K562 (cell line): ENCODE results near the gene ANAPC2. TPM values are rescaled to one million over a fixed set of nuclear protein-coding genes. Genes with fewer than 3 reads are reported as not detected.

Experiments used
- ATAC-seq: fragments of 200-7000 bp; cut with Tn5 transposase; 3 replicates; pipeline ENCODE4 v1.9.1; 2020; ENCODE audit warnings: moderate library complexity
- BruUV-seq: library from RNA; stranded (reverse); fragments of 400-500 nt; replicated peaks from 2 replicates; lab custom pipeline; 2021; lab: Mats Ljungman, UMichigan
- CTCF ChIA-PET: fragments of 300-600 bp; formaldehyde crosslinking; extraction: SDS; loops from one replicate; lab custom pipeline; 2021; ENCODE audit warnings: low intra/inter-chr PET ratio; lab: Yijun Ruan, JAX
- POLR2A ChIA-PET: fragments of 300-600, 350-650 bp; sonication (Branson Sonifier 250); formaldehyde crosslinking; extraction: SDS; loops from one replicate; lab custom pipeline; 2021; ENCODE audit warnings: antibody characterized with exemption, inconsistent platforms; lab: Yijun Ruan, JAX
- DNase-seq, 4 experiments: peaks; one replicate each; pipeline versions ENCODE4 v3.0.0 to v3.0.0-alpha.2; 2011 to 2018; ENCODE audit warnings: low spot score in 3 of 4, mixed read lengths in 3 of 4; ENCODE audit errors: extremely low read depth in 1 of 4
- FAIRE-seq: peaks from 2 replicates; lab custom pipeline; 2011; peaks lifted over from hg19 to GRCh38; lab: Jason Lieb, UNC
- H2AFZ ChIP-seq: 2 replicates; pipeline ENCODE4 v1.6.0; 2011; ENCODE audit warnings: low read depth, low read length, control low read depth, inconsistent platforms
- H3K27ac ChIP-seq: fragments of 200-600 bp; 3 replicates; pipeline ENCODE4 v1.8.0; 2011; ENCODE audit warnings: low read depth, mild to moderate bottlenecking, control low read depth, inconsistent platforms, low read length, moderate library complexity, mixed read lengths; ENCODE audit errors: extremely low read depth
- H3K27me3 ChIP-seq, 2 experiments: fragments of 300-600 bp in 1 of 2; 2 replicates in 1 of 2; 3 replicates in 1 of 2; pipeline versions ENCODE4 v1.6.0 to v1.8.0; 2011; ENCODE audit warnings: inconsistent platforms in 2 of 2, low read length in 2 of 2, mild to moderate bottlenecking in 1 of 2, mixed read lengths in 1 of 2, moderate library complexity in 1 of 2; ENCODE audit not compliant: control insufficient read depth in 2 of 2, insufficient read depth in 2 of 2
- H3K36me3 ChIP-seq: fragments of 300-600 bp; 3 replicates; pipeline ENCODE4 v1.8.0; 2011; ENCODE audit warnings: mild to moderate bottlenecking, low read length, inconsistent platforms; ENCODE audit not compliant: control insufficient read depth, insufficient read depth
- H3K4me1 ChIP-seq, 2 experiments: fragments of 200-600 bp in 1 of 2; replicated peaks in 1 of 2; 2 replicates in 1 of 2; 3 replicates in 1 of 2; pipeline versions ENCODE4 v1.5.1 to v1.8.0; 2011; ENCODE audit warnings: inconsistent platforms in 2 of 2, low read length in 2 of 2, mild to moderate bottlenecking in 1 of 2, mixed read lengths in 1 of 2, moderate library complexity in 1 of 2; ENCODE audit not compliant: control insufficient read depth in 2 of 2, insufficient read depth in 2 of 2
- H3K4me2 ChIP-seq: 2 replicates; pipeline ENCODE4 v1.6.1; 2011; ENCODE audit warnings: low read length, control low read depth, inconsistent platforms, mixed read lengths; ENCODE audit not compliant: insufficient read depth
- H3K4me3 ChIP-seq: fragments of 200-600 bp; sonication (generic), shearing (Covaris generic); 2 replicates; pipeline ENCODE4 v1.5.1; 2016; ENCODE audit warnings: control low read depth, inconsistent platforms
- H3K79me2 ChIP-seq: fragments of 200-600 bp; 3 replicates; pipeline ENCODE4 v1.8.0; 2011; ENCODE audit warnings: low read length, inconsistent platforms; ENCODE audit not compliant: control insufficient read depth, insufficient read depth
- H3K9ac ChIP-seq, 2 experiments: 2 replicates each; pipeline versions ENCODE4 v1.6.0 to v1.6.1; 2011; ENCODE audit warnings: low read depth in 2 of 2, low read length in 2 of 2, control low read depth in 1 of 2, inconsistent platforms in 1 of 2, mild to moderate bottlenecking in 1 of 2, mixed read lengths in 1 of 2; ENCODE audit not compliant: insufficient read depth in 1 of 2
- H3K9me1 ChIP-seq: one replicate; pipeline ENCODE4 v1.6.0; 2011; ENCODE audit warnings: inconsistent platforms, mild to moderate bottlenecking, low read length, moderate library complexity; ENCODE audit not compliant: control insufficient read depth, insufficient read depth
- H3K9me3 ChIP-seq: replicated peaks from 2 replicates; pipeline ENCODE4 v1.5.1; 2011; ENCODE audit warnings: low read depth, low read length, inconsistent platforms; ENCODE audit not compliant: control insufficient read depth, insufficient read depth
- H4K20me1 ChIP-seq: replicated peaks from 2 replicates; pipeline ENCODE4 v1.6.1; 2011; ENCODE audit warnings: low read length, inconsistent platforms, mixed read lengths; ENCODE audit not compliant: control insufficient read depth, insufficient read depth
- E2F8 ChIP-seq: fragments of 450-650 bp; IDR thresholded peaks from 2 replicates; pipeline ENCODE4 v1.7.1; 2018; ENCODE audit warnings: mild to moderate bottlenecking, low read depth; ENCODE audit not compliant: partially characterized antibody
- KAT2B ChIP-seq: IDR thresholded peaks from one replicate; pipeline ENCODE4 v1.6.1; 2012; ENCODE audit warnings: low read depth, mild to moderate bottlenecking, control low read depth, inconsistent platforms, low read length, moderate library complexity
- ZNF217 ChIP-seq: sonication (generic); formaldehyde crosslinking; IDR thresholded peaks from 2 replicates; pipeline ENCODE4 v1.8.0; 2022; ENCODE audit warnings: mild to moderate bottlenecking, missing genetic modification reagents
- WGBS: fragments of 100-300 bp; shearing (Covaris generic); methylation state at CpG from one replicate; pipeline ENCODE4 v1.1.6; 2016; ENCODE audit warnings: low coverage, mixed read lengths; ENCODE audit not compliant: insufficient coverage; ENCODE audit errors: missing lambda C conversion rate; 5-methylcytosine and 5-hydroxymethylcytosine counted together
- in situ Hi-C: fragments of 300-500 bp; cut with MboI; formaldehyde crosslinking; loops from 4 replicates; pipeline ENCODE4 v1.15.0; 2018; ENCODE audit warnings: inconsistent platforms, mixed read lengths
- intact Hi-C: fragments of 100-400 bp; cut with micrococcal nuclease; formaldehyde crosslinking; loops from 2 replicates; pipeline ENCODE4 v1.14.2; 2022
- polyA plus RNA-seq, 8 experiments: library from polyadenylated mRNA; depleted of rRNA in 4 of 8; stranded (reverse) in 5 of 8; unstranded in 3 of 8; fragments of >200 nt; fragmentation: Nextera tagmentation in 2 of 8; fragmentation: Illumina TruSeq in 1 of 8; extraction: Ambion mirVana in 2 of 8; extraction: Trizol in 1 of 8; gene quantifications; 2 replicates each; pipeline versions ENCODE4 v1.2.1 to v1.2.3, GENCODE V29; 2011 to 2014; ENCODE audit warnings: inconsistent platforms in 1 of 8, missing spikeins in 1 of 8
- total RNA-seq, 7 experiments: library from RNA; depleted of rRNA in 6 of 7; stranded (reverse); fragments of >200 nt in 6 of 7; fragmentation: Illumina TruSeq in 2 of 7; extraction: Trizol in 2 of 7; gene quantifications; 2 replicates each; pipeline versions ENCODE4 v1.2.1 to v1.2.3, GENCODE V29; 2011 to 2021; ENCODE audit warnings: low replicate concordance in 1 of 7

The ANAPC2 gene
- total and polyA plus RNA-seq, 9 of the 15 experiments (the other 6 are each of a cell fraction or from before 2014, with no cell fraction given): 0.11 to 56.5 (median 17.1) TPM; not detected in 1

GRCh38 chr9:137234758-137235423 lies 46.5 kb upstream of the ANAPC2 start:
- FAIRE-seq: no peak
- POLR2A ChIA-PET: interaction anchor here (0.7 kb wide), 1 partner anchor 46 kb away, joined by 3 read pairs; no protein-coding TSS in a partner anchor
- H3K27me3 ChIP-seq: no peaks in the 10 kb centered on the region
- CTCF ChIA-PET: interaction anchor here (1.6 kb wide), 1 partner anchor 46 kb away, joined by 11 read pairs; no protein-coding TSS in a partner anchor
- H3K4me3 ChIP-seq: no peak overlapping the region
- H3K9me1 ChIP-seq: peaks cover 4% of the 10 kb centered on the region
- H3K36me3 ChIP-seq: peaks cover 4% of the 10 kb centered on the region; the same call in 1 of the 3 replicates
- H2AFZ ChIP-seq: no peak overlapping the region
- in situ Hi-C loops: loop anchor here (25.0 kb wide), 1 partner anchor 448 kb away; the partner anchor contains the start of genes CCDC183 and TMEM141
- H4K20me1 ChIP-seq: no peaks in the 10 kb centered on the region
- DNase-seq: no peak
- H3K4me1 ChIP-seq: peaks cover 16 to 99% of the 10 kb centered on the region in 2 experiments
- no peaks in the 10 kb centered on the region for H3K9me3 ChIP-seq
- BruUV-seq: no TSS peak
- TF ChIP-seq KAT2B: no peak
- TF ChIP-seq ZNF217: no peak
- TF ChIP-seq, all 486 proteins: peak for 0
- H3K79me2 ChIP-seq: peaks cover 21% of the 10 kb centered on the region
- H3K4me2 ChIP-seq: no peak overlapping the region
- intact Hi-C loops: no loop called here
- 79% methylated on average over 16 of the region's 18 CpGs for WGBS
- ATAC-seq: no peak
- H3K9ac ChIP-seq: peak overlapping the region in 1 of 2 experiments; percentile 73; a peak in 2 of 4 replicates
- no peak overlapping the region for H3K27ac ChIP-seq

- POLR2A ChIA-PET: interaction anchor here (0.7 kb wide), 1 partner anchor 45 kb away, joined by 3 read pairs; no protein-coding TSS in a partner anchor
- CTCF ChIA-PET: no interaction called here
- TF ChIP-seq E2F8: no peak
These were observed 45.8 kb upstream of the ANAPC2 start for GRCh38 chr9:137234055-137234697.

More at GRCh38 chr9:137234055-137234697, 45.8 kb upstream of the ANAPC2 start:
- Histone ChIP-seq H3K9ac (peak overlapping the region in 1 of 2 experiments; percentile 76; a peak in 2 of 4 replicates), H3K79me2 (peaks cover 14% of the 10 kb centered on the region), H3K9me1 (peaks cover 4% of the 10 kb centered on the region), H3K4me1 (peaks cover 16 to 100% of the 10 kb centered on the region in 2 experiments), H2AFZ (no peak overlapping the region), H3K4me2 (no peak overlapping the region), H3K9me3 (no peaks in the 10 kb centered on the region), H3K27ac (no peak overlapping the region), H4K20me1 (no peaks in the 10 kb centered on the region), H3K36me3 (peaks cover 4% of the 10 kb centered on the region; the same call in 1 of the 3 replicates), H3K4me3 (no peak overlapping the region), H3K27me3 (no peaks in the 10 kb centered on the region)
- no peak for ATAC-seq
- in situ Hi-C loops (loop anchor here (25.0 kb wide), 1 partner anchor 447 kb away; the partner anchor contains the start of genes CCDC183 and TMEM141), intact Hi-C loops (no loop called here)
- peak in 3 of 4 experiments; percentile 26 to 35 (median 28) for DNase-seq
- WGBS: 57% methylated on average over 23 of the region's 40 CpGs
- FAIRE-seq: no peak
- no TSS peak for BruUV-seq
